ENCODE measurements around the gene SIDT2.
"Not testable (repeated sequence)": the region's sequence is repeated elsewhere in the genome, so short reads cannot be mapped to it uniquely, and the experiment has no call there.

Gene SIDT2

DNA sequence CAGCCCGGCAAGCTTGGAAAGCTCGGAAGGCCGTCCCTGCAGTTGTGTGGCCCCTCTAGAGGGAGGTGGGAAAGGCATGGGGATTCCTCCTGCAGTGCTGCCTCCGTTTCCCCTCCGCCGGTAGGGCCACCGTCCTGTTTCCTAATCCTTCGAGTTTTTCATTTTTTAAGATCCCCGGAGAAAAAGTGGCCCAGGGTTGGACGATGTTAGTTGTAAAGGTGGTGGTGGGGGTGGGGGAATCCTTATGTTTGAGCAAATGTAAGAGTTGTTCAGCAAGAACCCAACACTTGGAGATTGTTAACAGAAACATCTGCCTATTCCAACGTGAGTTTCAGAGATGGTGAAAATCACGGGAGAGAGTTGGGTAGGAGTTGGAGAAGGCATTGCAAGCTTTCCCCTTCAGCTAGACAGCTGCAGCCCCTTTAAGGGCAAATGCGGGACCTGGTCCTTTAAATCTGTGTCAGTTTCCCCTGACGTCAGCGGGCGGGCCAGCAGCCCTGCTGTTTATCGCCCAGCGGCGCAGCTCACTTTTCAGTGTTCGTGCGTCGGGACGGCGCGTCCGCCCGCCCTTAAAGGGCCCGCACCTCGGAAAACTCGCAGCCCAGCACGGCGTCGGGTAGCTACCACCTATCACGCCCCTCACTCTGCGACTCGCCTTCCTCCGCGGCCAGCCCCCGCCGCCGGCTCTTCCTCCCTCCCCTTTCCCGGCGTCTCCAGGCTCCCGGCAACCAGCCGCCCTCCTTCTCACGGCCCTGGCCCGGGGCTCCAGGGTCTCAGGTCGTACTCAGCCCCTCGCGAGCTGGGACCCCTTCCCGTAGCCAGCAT, at the start of gene SIDT2:
SIDT2 (plus strand) TSS at position 534 of the 825 bp plus-strand sequence. CDS start 521 bp downstream, outside the sequence.
- no peak for TF ChIP-seq ZNF274 (IDR thresholded peaks at IDR 0.05; ENCODE audit: low read depth, low read length)
- peak within 1 kb of the TSS; percentile 83 for H3K4me3 ChIP-seq (ENCODE audit: low read length)

DNA sequence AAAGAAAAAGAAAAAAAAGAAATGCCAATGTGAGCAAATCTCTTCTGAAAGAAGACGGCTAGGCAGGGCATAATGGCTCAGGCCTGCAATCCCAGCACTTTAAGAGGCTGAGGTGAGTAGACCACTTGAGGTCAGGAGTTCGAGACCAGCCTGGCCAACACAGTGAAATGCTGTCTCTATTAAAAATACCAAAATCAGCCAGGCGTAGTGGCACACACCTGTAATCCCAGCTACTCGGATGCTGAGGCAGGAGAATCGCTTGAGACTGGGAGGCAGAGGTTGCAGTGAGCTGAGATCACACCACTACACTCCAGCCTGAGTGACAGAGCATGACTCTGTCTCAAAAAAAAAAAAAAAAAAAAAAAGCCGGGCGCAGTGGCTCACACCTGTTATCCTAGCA, 48.1 kb upstream of the SIDT2 start:
- not testable (repeated sequence) for H3K4me3 ChIP-seq (ENCODE audit: low read length)

- no peak for TF ChIP-seq ZNF274 (IDR thresholded peaks at IDR 0.05; ENCODE audit: low read depth, low read length)
- no peak overlapping the region for H3K4me3 ChIP-seq (ENCODE audit: low read length)
Measured at GRCh38 chr11:117130879-117131278, 47.7 kb upstream of the SIDT2 start.

DNA sequence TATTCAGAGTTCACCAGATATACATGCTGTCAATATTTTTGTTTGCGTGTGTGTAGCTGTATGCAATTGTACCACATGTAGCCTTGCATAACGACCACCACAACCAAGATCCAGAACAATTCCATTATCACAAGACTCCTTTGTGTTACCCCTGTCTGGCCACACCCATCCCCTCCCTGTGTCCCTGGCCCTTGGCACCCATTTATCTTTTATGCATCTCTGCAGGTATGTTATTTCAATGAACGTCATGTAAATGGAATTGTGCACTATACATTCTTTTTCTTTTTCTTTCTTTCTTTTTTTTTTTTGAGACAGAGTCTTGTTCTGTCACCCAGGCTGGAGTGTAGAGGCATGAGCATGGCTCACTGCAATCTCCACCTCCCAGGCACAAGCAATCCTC, 44.1 kb upstream of the SIDT2 start:
- no peak overlapping the region for H3K4me3 ChIP-seq (ENCODE audit: low read length)
- no peak for TF ChIP-seq ZNF274 (IDR thresholded peaks at IDR 0.05; ENCODE audit: low read depth, low read length)

- H3K4me3 ChIP-seq (ENCODE audit: low read length), result not testable (repeated sequence)
Measured at GRCh38 chr11:117134979-117135378, 43.6 kb upstream of the SIDT2 start.

DNA sequence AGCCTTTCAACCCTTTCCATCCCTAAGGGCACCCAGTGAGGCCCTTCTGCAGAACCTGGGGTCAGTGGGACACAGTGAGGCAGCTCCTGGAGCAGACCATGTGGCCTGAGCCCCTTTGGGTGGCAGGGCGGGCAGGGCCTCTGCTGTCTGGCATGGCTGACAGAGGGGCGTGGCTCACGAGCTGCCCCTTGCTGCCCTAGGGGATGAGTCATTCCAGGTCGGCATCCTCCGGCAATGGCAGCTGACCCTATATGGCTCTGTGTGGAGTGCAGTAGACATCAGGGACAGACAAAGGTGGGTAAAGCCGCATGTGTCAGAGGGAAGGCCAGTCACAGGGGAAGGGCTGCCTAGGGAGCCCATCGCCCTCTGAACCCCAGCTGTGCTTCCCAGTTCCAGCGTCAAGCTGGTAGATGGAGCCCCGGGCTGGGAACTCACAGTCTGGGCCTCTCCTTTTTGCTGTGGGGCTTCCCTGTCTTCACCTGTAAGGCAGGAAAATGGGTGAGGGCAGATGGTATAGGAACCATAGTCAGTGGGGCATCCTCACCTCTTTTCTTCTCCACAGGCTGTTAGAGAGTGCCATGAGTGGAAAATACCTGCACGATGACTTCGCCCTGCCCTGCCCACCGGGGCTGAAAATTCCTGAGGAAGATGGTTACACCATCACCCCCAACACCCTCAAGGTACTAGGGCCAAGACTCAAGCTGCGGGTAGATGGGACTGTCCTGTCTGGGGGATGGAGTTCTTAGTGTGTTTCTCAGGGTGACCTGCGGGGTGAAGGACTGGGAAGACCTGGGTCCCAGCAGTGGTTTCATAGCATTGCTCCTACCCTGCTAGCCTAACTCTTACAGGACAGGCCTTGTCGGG, 41.1 kb upstream of the SIDT2 start:
- H3K4me3 ChIP-seq (ENCODE audit: low read length), result not testable (repeated sequence)

- H3K4me3 ChIP-seq (ENCODE audit: low read length), result peak overlapping the region; percentile 78
Measured at GRCh38 chr11:117143390-117143789, 35.2 kb upstream of the SIDT2 start.

GRCh38 chr11:117143871-117144476, 34.6 kb upstream of the SIDT2 start, which contains the start of gene PAFAH1B2:
Gene PAFAH1B2, plus strand, starts transcription at chr11:117144287. Its CDS starts 8,161 bp downstream, at chr11:117152448.
- H3K4me3 ChIP-seq (ENCODE audit: low read length), result peak within 1 kb of the TSS; percentile 78
- TF ChIP-seq ZNF274 (IDR thresholded peaks at IDR 0.05; ENCODE audit: low read depth, low read length), result no peak

More at GRCh38 chr11:117143390-117143789, 35.2 kb upstream of the SIDT2 start:
- TF ChIP-seq ZNF274 (IDR thresholded peaks at IDR 0.05; ENCODE audit: low read depth, low read length), result no peak

DNA sequence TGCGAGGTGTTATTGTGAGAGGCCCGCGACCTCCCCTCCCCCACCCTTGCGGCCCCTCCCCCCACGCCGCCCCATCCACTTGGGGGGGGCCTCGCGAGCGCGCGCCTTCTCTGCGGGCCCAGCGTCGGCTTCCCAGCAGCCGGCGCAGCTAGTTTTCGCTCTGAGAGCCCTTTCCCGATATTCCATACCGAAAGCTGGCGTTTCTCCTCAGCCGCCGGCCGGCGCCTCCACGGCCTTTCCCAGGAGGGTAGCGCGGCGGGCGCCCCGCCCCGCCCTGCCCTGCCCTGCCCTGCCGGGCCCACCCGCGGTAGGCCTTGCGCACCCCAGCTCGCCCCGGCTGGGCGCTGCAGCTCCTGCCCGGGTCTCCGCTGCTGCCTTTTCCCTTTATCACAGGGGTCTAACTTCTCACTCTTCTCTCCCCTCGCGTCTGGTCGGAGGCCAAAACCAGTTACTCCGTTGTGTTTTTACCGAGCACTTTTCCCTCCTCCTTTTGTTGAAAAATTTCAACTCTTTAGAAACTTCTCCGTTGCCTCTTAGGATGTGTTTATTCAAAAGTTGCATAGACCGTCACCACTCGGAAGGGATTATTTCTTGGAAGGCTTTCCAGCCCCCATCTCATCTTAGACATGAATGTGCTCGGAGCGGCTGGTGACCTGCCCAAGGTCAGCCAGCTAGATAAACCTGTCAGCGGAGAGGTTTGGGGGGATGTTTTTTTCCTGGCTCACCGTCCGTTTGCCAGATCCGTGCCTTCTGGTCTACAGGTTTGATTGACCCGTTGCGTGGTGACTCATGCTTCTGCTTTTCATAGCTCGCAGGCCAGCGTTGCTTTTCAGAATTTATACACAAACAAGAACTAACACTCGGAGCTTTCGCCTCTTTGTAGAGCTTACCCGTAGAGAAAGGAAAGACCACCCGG, 33.8 kb upstream of the SIDT2 start:
- H3K4me3 ChIP-seq (ENCODE audit: low read length), result peak overlapping the region; percentile 78
- no peak for TF ChIP-seq ZNF274 (IDR thresholded peaks at IDR 0.05; ENCODE audit: low read depth, low read length)

- peak overlapping the region; percentile 78 for H3K4me3 ChIP-seq (ENCODE audit: low read length)
- TF ChIP-seq ZNF274 (IDR thresholded peaks at IDR 0.05; ENCODE audit: low read depth, low read length), result no peak
Measured at GRCh38 chr11:117145393-117145761, 33.2 kb upstream of the SIDT2 start.

DNA sequence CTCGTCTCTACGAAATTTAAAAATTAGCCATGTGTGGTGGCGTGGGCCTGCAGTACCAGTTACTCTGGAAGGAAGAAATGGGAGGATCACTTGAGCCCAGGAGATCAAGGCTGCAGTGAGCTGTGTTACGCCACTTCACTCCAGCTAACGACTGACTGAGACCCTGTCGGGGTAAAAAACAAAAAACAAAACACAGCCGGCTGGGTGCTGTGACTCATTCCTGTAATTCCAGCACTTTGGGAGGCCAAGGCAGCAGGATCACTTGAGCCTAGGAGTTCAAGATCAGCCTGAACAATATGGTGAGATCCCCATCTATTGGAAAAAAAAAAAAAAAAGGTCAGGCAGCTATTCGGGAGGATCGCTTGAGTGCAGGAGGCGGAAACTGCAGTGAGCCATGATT, 32.0 kb upstream of the SIDT2 start:
- H3K4me3 ChIP-seq (ENCODE audit: low read length), result no peak overlapping the region

GRCh38 chr11:117152066-117152465, 26.5 kb upstream of the SIDT2 start:
- no peak for TF ChIP-seq ZNF274 (IDR thresholded peaks at IDR 0.05; ENCODE audit: low read depth, low read length)

More for the DNA sequence above, 32.0 kb upstream of the SIDT2 start:
- no peak for TF ChIP-seq ZNF274 (IDR thresholded peaks at IDR 0.05; ENCODE audit: low read depth, low read length)

DNA sequence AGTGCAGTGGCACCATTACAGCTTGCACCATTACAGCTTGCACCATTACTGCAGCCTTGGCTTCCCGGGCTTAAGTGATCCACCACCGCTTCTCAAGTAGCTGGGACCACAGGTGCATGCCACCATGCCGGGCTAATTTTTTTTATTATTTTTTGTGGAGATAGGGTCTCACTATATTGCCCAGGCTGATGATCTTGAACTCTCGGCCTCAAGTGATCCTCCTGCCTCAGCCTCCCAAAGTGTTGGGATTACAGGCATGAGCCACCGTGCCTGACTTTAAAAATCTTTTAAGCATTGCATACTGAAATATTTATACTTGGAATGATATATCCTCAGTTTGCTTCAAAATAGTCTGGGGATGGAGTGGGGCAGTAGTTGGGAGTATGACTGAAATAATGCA, 24.1 kb upstream of the SIDT2 start:
- no peak for TF ChIP-seq ZNF274 (IDR thresholded peaks at IDR 0.05; ENCODE audit: low read depth, low read length)
- H3K4me3 ChIP-seq (ENCODE audit: low read length), result no peak overlapping the region

More at GRCh38 chr11:117152066-117152465, 26.5 kb upstream of the SIDT2 start:
- H3K4me3 ChIP-seq (ENCODE audit: low read length), result no peak overlapping the region

Measured in GM08714 (cell line).